ENCODE measurements around the gene SEC61A2. TPM values are rescaled to one million over a fixed set of nuclear protein-coding genes. Genes with fewer than 3 reads are reported as not detected.

SEC61A2 gene
- total RNA-seq, 1 experiment from 2014 or later = 6.8 TPM

DNA sequence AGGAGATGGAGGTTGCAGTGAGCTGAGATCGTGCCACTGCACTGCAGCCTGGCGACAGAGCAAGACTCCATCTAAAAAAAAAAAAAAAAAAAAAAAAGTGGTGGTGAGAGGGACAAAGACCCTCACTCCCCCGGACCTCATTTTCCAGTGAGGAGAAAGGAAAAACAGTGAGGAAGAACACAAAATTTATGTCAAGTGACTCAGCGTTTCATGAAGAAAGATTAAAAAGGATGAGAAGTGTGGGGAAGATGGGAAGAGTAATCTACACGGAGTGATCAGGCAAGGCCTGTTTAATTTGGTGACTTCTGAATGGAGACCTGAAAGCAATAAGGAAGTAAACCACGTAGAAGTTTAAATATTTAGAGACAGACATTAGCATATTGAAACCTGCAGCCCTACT lies 59.2 kb downstream of the SEC61A2 start:
- DNase-seq = no peak
- H3K4me2 ChIP-seq = no peak overlapping the region
- H4K20me1 ChIP-seq (ENCODE audit: insufficient read depth) = no peaks in the 10 kb centered on the region
- H2AFZ ChIP-seq = no peak overlapping the region
- no peaks in the 10 kb centered on the region; the same call in 1 of the 2 replicates for H3F3A ChIP-seq (ENCODE audit: insufficient read depth, low read depth)
- no peaks in the 10 kb centered on the region for H3K9me2 ChIP-seq (ENCODE audit: insufficient read depth)
- CTCF ChIA-PET = no interaction called here
- H3K9me3 ChIP-seq (ENCODE audit: insufficient read depth, low read depth) = no peaks in the 10 kb centered on the region
- no peak for TF ChIP-seq EZH2 (IDR thresholded peaks at IDR 0.05; ENCODE audit: low read depth)
- TF ChIP-seq, protein P1, sequence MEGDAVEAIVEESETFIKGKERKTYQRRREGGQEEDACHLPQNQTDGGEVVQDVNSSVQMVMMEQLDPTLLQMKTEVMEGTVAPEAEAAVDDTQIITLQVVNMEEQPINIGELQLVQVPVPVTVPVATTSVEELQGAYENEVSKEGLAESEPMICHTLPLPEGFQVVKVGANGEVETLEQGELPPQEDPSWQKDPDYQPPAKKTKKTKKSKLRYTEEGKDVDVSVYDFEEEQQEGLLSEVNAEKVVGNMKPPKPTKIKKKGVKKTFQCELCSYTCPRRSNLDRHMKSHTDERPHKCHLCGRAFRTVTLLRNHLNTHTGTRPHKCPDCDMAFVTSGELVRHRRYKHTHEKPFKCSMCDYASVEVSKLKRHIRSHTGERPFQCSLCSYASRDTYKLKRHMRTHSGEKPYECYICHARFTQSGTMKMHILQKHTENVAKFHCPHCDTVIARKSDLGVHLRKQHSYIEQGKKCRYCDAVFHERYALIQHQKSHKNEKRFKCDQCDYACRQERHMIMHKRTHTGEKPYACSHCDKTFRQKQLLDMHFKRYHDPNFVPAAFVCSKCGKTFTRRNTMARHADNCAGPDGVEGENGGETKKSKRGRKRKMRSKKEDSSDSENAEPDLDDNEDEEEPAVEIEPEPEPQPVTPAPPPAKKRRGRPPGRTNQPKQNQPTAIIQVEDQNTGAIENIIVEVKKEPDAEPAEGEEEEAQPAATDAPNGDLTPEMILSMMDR (conservative IDR thresholded peaks at IDR 0.05) = no peak
- no peaks in the 10 kb centered on the region for H3K36me3 ChIP-seq (ENCODE audit: low read depth)
- no peak overlapping the region for H3K4me3 ChIP-seq
- POLR2A ChIA-PET (ENCODE audit: unreplicated experiment) = no interaction called here
- no peak overlapping the region for H3K27ac ChIP-seq
- intact Hi-C loops (cut with micrococcal nuclease; ENCODE audit: unreplicated experiment) = no loop called here
- no TSS peak for BruUV-seq (replicated peaks)
- peaks cover 9% of the 10 kb centered on the region for H3K4me1 ChIP-seq (replicated peaks; ENCODE audit: insufficient read depth)
- no peaks in the 10 kb centered on the region for H3K27me3 ChIP-seq (ENCODE audit: insufficient read depth, low read depth)
- H3K79me2 ChIP-seq (ENCODE audit: low read depth) = peaks cover 42% of the 10 kb centered on the region

DNA sequence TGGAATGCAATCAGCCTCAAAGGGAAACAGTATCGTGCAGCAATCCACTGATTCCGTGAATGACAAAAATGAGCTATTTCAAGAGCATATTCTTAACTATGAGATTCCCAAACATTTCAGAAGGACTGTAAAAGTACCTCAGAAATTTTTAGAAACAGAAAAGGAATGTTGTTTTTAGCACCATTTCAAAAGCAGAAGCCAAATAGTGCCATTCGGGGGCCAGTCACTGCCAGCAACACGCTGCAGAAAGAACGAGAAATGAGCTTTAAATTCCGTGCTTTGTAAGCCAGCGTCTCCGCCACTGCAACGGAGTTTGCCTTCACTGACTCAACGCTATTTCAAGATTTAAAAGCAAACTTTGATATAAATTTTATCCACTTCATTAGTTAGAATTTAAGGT lies 59.9 kb downstream of the SEC61A2 start:
- TF ChIP-seq EZH2 (IDR thresholded peaks at IDR 0.05; ENCODE audit: low read depth) = no peak
- TF ChIP-seq, protein P1 (conservative IDR thresholded peaks at IDR 0.05) = no peak
- H3K79me2 ChIP-seq (ENCODE audit: low read depth) = peaks cover 50% of the 10 kb centered on the region
- DNase-seq = no peak
- POLR2A ChIA-PET (ENCODE audit: unreplicated experiment) = no interaction called here
- no TSS peak for BruUV-seq (replicated peaks)
- no peaks in the 10 kb centered on the region for H4K20me1 ChIP-seq (ENCODE audit: insufficient read depth)
- CTCF ChIA-PET = no interaction called here
- H3K9me2 ChIP-seq (ENCODE audit: insufficient read depth) = no peaks in the 10 kb centered on the region
- no peaks in the 10 kb centered on the region; the same call in 1 of the 2 replicates for H3F3A ChIP-seq (ENCODE audit: insufficient read depth, low read depth)
- H3K27ac ChIP-seq = no peak overlapping the region
- no peaks in the 10 kb centered on the region for H3K27me3 ChIP-seq (ENCODE audit: insufficient read depth, low read depth)
- H3K4me1 ChIP-seq (replicated peaks; ENCODE audit: insufficient read depth) = peaks cover 16% of the 10 kb centered on the region
- H2AFZ ChIP-seq = no peak overlapping the region
- no peak overlapping the region for H3K4me2 ChIP-seq
- H3K36me3 ChIP-seq (ENCODE audit: low read depth) = no peaks in the 10 kb centered on the region
- intact Hi-C loops (cut with micrococcal nuclease; ENCODE audit: unreplicated experiment) = no loop called here
- H3K9me3 ChIP-seq (ENCODE audit: insufficient read depth, low read depth) = no peaks in the 10 kb centered on the region
- no peak overlapping the region for H3K4me3 ChIP-seq

DNA sequence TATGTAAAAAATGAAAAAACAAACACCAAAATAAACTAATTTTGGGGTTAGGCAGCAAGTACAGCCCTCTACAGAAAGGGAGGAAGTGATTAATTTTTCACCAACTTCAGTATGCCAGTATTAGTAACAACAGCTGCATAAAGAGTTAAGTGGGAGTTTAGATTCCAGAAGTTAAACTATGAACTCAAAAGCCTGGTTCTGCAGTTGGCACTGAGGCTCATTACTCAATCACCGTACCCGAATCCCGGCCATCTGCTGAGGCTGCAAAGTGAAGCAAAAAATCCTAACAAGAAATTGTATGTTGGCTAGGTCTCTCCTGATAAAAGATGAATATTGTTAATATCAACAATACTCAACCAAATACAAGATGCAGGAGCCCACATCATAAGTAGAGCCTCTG lies 62.2 kb downstream of the SEC61A2 start:
- CTCF ChIA-PET = no interaction called here
- Histone ChIP-seq H3F3A (ENCODE audit: insufficient read depth, low read depth) (peaks cover 4% of the 10 kb centered on the region), H3K27ac (no peak overlapping the region), H3K36me3 (ENCODE audit: low read depth) (no peaks in the 10 kb centered on the region), H4K20me1 (ENCODE audit: insufficient read depth) (no peaks in the 10 kb centered on the region), H3K9me2 (ENCODE audit: insufficient read depth) (no peaks in the 10 kb centered on the region), H3K4me3 (no peak overlapping the region), H3K27me3 (ENCODE audit: insufficient read depth, low read depth) (no peaks in the 10 kb centered on the region), H3K4me2 (no peak overlapping the region), H2AFZ (no peak overlapping the region), H3K9me3 (ENCODE audit: insufficient read depth, low read depth) (no peaks in the 10 kb centered on the region), H3K4me1 (replicated peaks; ENCODE audit: insufficient read depth) (peaks cover 18% of the 10 kb centered on the region), H3K79me2 (ENCODE audit: low read depth) (peaks cover 69% of the 10 kb centered on the region)
- intact Hi-C loops (cut with micrococcal nuclease; ENCODE audit: unreplicated experiment) = loop anchor here (10.0 kb wide), 1 partner anchor 407 kb away; no protein-coding TSS in a partner anchor
- no peak for DNase-seq
- no peak for TF ChIP-seq EZH2 (IDR thresholded peaks at IDR 0.05; ENCODE audit: low read depth)
- TF ChIP-seq, protein P1 (conservative IDR thresholded peaks at IDR 0.05) = no peak
- BruUV-seq (replicated peaks) = no TSS peak
- POLR2A ChIA-PET (ENCODE audit: unreplicated experiment) = no interaction called here
